ENCODE measurements around the gene VAMP8.
A peak's percentile ranks its signal among the peaks of the same experiment; 100 is the strongest.

- no peak for TF ChIP-seq CTCF (IDR thresholded peaks at IDR 0.05; ENCODE audit: extremely low read depth in 1 of 2, insufficient read depth in 1 of 2, low read depth in 1 of 2, low read length in 2 of 2)
- TF ChIP-seq EZH2 (IDR thresholded peaks at IDR 0.05; ENCODE audit: borderline replicate concordance, low read depth, low read length, severe bottlenecking): no peak
- peak; percentile 82 for TF ChIP-seq POLR2A (IDR thresholded peaks at IDR 0.05; ENCODE audit: low read depth, low read length)
- peak; percentile 85 for TF ChIP-seq JUN (IDR thresholded peaks at IDR 0.05; ENCODE audit: borderline replicate concordance, insufficient read depth, insufficient read length, low read depth)
- no peak for TF ChIP-seq MAX (IDR thresholded peaks at IDR 0.05; ENCODE audit: insufficient read depth, insufficient read length)
- TF ChIP-seq POLR2AphosphoS5 (IDR thresholded peaks at IDR 0.05; ENCODE audit: insufficient read depth, low read depth, low read length): peak; percentile 67
- TF ChIP-seq MYC (IDR thresholded peaks at IDR 0.05; ENCODE audit: low read depth, low read length): no peak
- peak; percentile 84 for TF ChIP-seq FOS (IDR thresholded peaks at IDR 0.05; ENCODE audit: borderline replicate concordance, insufficient read depth, low read length)
- peak; percentile 88 for TF ChIP-seq GATA2 (IDR thresholded peaks at IDR 0.05; ENCODE audit: insufficient read depth, insufficient read length, low read depth, low read length)
These were observed 7.7 kb downstream of the VAMP8 start for GRCh38 chr2:85584857-85585780.

Data from endothelial cell of umbilical vein (primary cell).